Naive thymus-derived CD8-positive, alpha-beta T cell (primary cell): ENCODE results near the gene CCDC134. TPM values are rescaled to one million over a fixed set of nuclear protein-coding genes. Genes with fewer than 3 reads are reported as not detected.
A peak's percentile ranks its signal among the peaks of the same experiment; 100 is the strongest.

Experiments
- ATAC-seq, 2 donors: fragments of 150-1000 bp; cut with Tn5 transposase in 1 of 2; sonication (Bioruptor Pico), chemical (Tn5 transposase) in 1 of 2; 1 replicate in 1 of 2; 2 replicates in 1 of 2; pipeline ENCODE4 v1.10.0; 2021; ENCODE audit warnings: mild to moderate bottlenecking in 2 of 2, moderate library complexity in 2 of 2
- POLR2A ChIA-PET: fragments of 350-600 bp; sonication (Branson Sonifier 250); formaldehyde crosslinking; loops from one replicate; lab custom pipeline; 2021; ENCODE audit warnings: antibody characterized with exemption; lab: Charles Lee
- DNase-seq, 10 donors: peaks; one replicate each; pipeline versions ENCODE4 v3.0.0 to v3.0.0-alpha.2; 2020 to 2022
- H3K27ac Mint-ChIP-seq, 10 donors: one replicate each; pipeline ENCODE4 v1.8.0; 2020 to 2022; ENCODE audit warnings: mild to moderate bottlenecking in 10 of 10, mixed read lengths in 10 of 10, moderate library complexity in 4 of 10, inconsistent platforms in 1 of 10
- H3K27me3 Mint-ChIP-seq, 5 donors: one replicate each; pipeline ENCODE4 v1.8.0; 2021 to 2022; ENCODE audit warnings: mixed read lengths in 5 of 5
- H3K36me3 Mint-ChIP-seq, 3 donors: one replicate each; pipeline ENCODE4 v1.8.0; 2020 to 2022; ENCODE audit warnings: mixed read lengths in 3 of 3, mild to moderate bottlenecking in 2 of 3, inconsistent platforms in 1 of 3
- H3K4me1 Mint-ChIP-seq, 4 donors: one replicate each; pipeline ENCODE4 v1.8.0; 2021 to 2022; ENCODE audit warnings: mixed read lengths in 4 of 4
- H3K4me3 Mint-ChIP-seq, 10 donors: one replicate each; pipeline ENCODE4 v1.8.0; 2020 to 2022; ENCODE audit warnings: mild to moderate bottlenecking in 10 of 10, mixed read lengths in 10 of 10, moderate library complexity in 6 of 10, inconsistent platforms in 1 of 10
- H3K9me3 Mint-ChIP-seq, 9 donors: one replicate each; pipeline ENCODE4 v1.8.0; 2020 to 2022; ENCODE audit warnings: mixed read lengths in 9 of 9, mild to moderate bottlenecking in 3 of 9, inconsistent platforms in 1 of 9, moderate library complexity in 1 of 9
- polyA plus RNA-seq, 3 donors: library from polyadenylated mRNA; unstranded; fragments of 300-500 nt; fragmentation: Illumina TruSeq; gene quantifications; one replicate each; pipeline ENCODE4 v1.2.3, GENCODE V29; 2021
- total RNA-seq, 8 experiments: library from RNA in 2 of 8; stranded (reverse) in 2 of 8; gene quantifications; one replicate each; pipeline ENCODE4 v1.2.3 and lab custom pipeline; 2021 to 2026

CCDC134 gene
- total and polyA plus RNA-seq, 5 experiments from 2014 or later: 3.5 to 23.1 (median 5.6) TPM

- H3K27ac Mint-ChIP-seq: peak overlapping the region; percentile 3 to 84 (median 40)
These were observed 38.6 kb downstream of the CCDC134 start for GRCh38 chr22:41838842-41839618.

DNA sequence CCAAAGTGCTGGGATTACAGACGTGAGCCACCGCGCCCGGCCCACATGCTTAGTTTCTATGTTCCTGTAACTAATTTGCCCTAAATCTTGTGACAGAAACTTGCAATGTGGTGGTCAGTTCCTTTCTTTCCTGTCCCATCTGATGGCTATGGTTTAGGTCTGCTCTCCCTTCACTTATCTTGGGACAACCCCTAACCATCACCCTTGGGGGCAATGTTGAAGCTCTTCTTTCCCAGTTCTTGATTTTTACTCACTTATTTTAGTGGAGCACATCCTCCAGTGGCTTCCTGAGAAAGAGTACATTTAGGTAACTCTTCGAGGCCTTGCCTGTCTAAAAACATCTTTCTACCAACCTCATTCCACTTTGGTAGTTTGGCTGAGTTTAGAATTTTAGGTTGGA, 39.7 kb downstream of the CCDC134 start:
- DNase-seq: peak in 1 of 10 donors; percentile 9
- POLR2A ChIA-PET: no interaction called here
- Mint-ChIP-seq H3K27me3 (no peaks in the 10 kb centered on the region), H3K36me3 (peaks cover 0 to 25% (median 0%) of the 10 kb centered on the region in 3 donors), H3K9me3 (no peaks in the 10 kb centered on the region), H3K4me3 (no peak overlapping the region), H3K27ac (peak overlapping the region in 4 of 10 donors; percentile 5 to 66 (median 37)), H3K4me1 (peaks cover 23 to 70% (median 51%) of the 10 kb centered on the region in 4 donors)
- ATAC-seq: no peak

More at GRCh38 chr22:41838842-41839618, 38.6 kb downstream of the CCDC134 start:
- Mint-ChIP-seq H3K9me3 (no peaks in the 10 kb centered on the region), H3K36me3 (peaks cover 0 to 23% (median 0%) of the 10 kb centered on the region in 3 donors), H3K27me3 (no peaks in the 10 kb centered on the region), H3K4me3 (peak overlapping the region in 1 of 10 donors; percentile 0), H3K4me1 (peaks cover 21 to 68% (median 49%) of the 10 kb centered on the region in 4 donors)
- POLR2A ChIA-PET: interaction anchor here (0.7 kb wide), 1 partner anchor 57 kb away, joined by 3 read pairs; no protein-coding TSS in a partner anchor
- peak in 1 of 10 donors; percentile 27 for DNase-seq
- ATAC-seq: no peak

DNA sequence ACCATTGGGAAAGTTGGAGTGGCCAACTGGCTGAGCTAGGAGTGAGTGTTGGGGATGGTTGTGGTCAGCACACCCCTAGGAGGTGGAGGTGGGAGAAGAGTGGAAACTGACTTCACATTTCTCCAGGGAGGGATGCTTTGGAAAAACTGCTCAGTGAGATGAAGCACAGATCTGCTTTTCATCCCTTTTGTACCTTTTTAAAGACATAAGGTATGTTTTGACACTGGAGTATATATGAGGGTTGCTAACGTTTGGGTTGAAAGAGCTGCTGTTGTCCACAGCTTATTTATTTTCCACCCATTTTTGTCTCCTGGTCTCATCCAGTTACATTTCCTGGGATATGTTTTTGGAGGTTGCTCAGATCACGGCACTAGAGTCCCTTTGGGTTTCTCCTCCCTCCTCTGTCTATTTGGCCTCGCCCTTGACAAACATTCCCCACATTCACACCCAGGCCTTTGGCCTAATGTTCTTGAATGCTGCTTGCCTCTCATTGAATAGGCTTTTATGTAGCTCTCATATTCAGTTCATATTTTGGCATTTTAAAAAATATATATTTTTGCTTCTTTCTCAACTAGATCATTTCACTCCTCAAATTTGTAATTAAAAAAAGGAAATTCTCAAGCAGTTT, 40.7 kb downstream of the CCDC134 start:
- H3K36me3 Mint-ChIP-seq: peaks cover 0 to 21% (median 0%) of the 10 kb centered on the region in 3 donors
- ATAC-seq: no peak
- POLR2A ChIA-PET: interaction anchor here (1.0 kb wide), 2 partner anchors 8 to 10 kb away, joined by 3 read pairs; partner anchors contain the start of gene SREBF2
- H3K4me3 Mint-ChIP-seq: no peak overlapping the region
- peak overlapping the region in 3 of 10 donors; percentile 5 to 49 (median 31) for H3K27ac Mint-ChIP-seq
- no peaks in the 10 kb centered on the region for H3K9me3 Mint-ChIP-seq
- DNase-seq: peak in 1 of 10 donors; percentile 18
- peaks cover 29 to 75% (median 61%) of the 10 kb centered on the region in 4 donors for H3K4me1 Mint-ChIP-seq
- no peaks in the 10 kb centered on the region for H3K27me3 Mint-ChIP-seq

GRCh38 chr22:41842996-41843970, 42.8 kb downstream of the CCDC134 start:
- peak in 1 of 10 donors; percentile 14 for DNase-seq
- no peak for ATAC-seq
- Mint-ChIP-seq H3K9me3 (no peaks in the 10 kb centered on the region), H3K27ac (no peak overlapping the region), H3K27me3 (no peaks in the 10 kb centered on the region), H3K36me3 (peaks cover 0 to 13% (median 0%) of the 10 kb centered on the region in 3 donors), H3K4me3 (no peak overlapping the region), H3K4me1 (peaks cover 28 to 78% (median 63%) of the 10 kb centered on the region in 4 donors)
- POLR2A ChIA-PET: interaction anchor here (1.0 to 1.9 kb wide), 2 partner anchors 10 to 14 kb away, joined by 4 to 8 read pairs; partner anchors contain the start of gene SREBF2

GRCh38 chr22:41844036-41844435, 43.6 kb downstream of the CCDC134 start:
- Mint-ChIP-seq H3K4me3 (no peak overlapping the region), H3K9me3 (no peaks in the 10 kb centered on the region), H3K4me1 (peaks cover 25 to 77% (median 58%) of the 10 kb centered on the region in 4 donors), H3K36me3 (peaks cover 0 to 13% (median 0%) of the 10 kb centered on the region in 3 donors), H3K27ac (peak overlapping the region in 4 of 10 donors; percentile 1 to 37 (median 7)), H3K27me3 (no peaks in the 10 kb centered on the region)
- DNase-seq (peak in 1 of 10 donors; percentile 8), ATAC-seq (no peak)
- POLR2A ChIA-PET: interaction anchor here (1.9 kb wide), 1 partner anchor 11 kb away, joined by 8 read pairs; the partner anchor contains the start of gene SREBF2

- peaks cover 21 to 72% (median 53%) of the 10 kb centered on the region in 4 donors for H3K4me1 Mint-ChIP-seq
- ATAC-seq (no peak), DNase-seq (peak in 1 of 10 donors; percentile 13)
- H3K27ac Mint-ChIP-seq: peak overlapping the region in 1 of 10 donors; percentile 1
- peaks cover 0 to 14% (median 0%) of the 10 kb centered on the region in 3 donors for H3K36me3 Mint-ChIP-seq
- H3K4me3 Mint-ChIP-seq: no peak overlapping the region
- POLR2A ChIA-PET: interaction anchor here (3.9 kb wide), 1 partner anchor 12 kb away, joined by 13 read pairs; the partner anchor contains the start of gene SREBF2
- no peaks in the 10 kb centered on the region for H3K9me3 Mint-ChIP-seq
- H3K27me3 Mint-ChIP-seq: no peaks in the 10 kb centered on the region
These were observed 44.0 kb downstream of the CCDC134 start for GRCh38 chr22:41844513-41844912.

DNA sequence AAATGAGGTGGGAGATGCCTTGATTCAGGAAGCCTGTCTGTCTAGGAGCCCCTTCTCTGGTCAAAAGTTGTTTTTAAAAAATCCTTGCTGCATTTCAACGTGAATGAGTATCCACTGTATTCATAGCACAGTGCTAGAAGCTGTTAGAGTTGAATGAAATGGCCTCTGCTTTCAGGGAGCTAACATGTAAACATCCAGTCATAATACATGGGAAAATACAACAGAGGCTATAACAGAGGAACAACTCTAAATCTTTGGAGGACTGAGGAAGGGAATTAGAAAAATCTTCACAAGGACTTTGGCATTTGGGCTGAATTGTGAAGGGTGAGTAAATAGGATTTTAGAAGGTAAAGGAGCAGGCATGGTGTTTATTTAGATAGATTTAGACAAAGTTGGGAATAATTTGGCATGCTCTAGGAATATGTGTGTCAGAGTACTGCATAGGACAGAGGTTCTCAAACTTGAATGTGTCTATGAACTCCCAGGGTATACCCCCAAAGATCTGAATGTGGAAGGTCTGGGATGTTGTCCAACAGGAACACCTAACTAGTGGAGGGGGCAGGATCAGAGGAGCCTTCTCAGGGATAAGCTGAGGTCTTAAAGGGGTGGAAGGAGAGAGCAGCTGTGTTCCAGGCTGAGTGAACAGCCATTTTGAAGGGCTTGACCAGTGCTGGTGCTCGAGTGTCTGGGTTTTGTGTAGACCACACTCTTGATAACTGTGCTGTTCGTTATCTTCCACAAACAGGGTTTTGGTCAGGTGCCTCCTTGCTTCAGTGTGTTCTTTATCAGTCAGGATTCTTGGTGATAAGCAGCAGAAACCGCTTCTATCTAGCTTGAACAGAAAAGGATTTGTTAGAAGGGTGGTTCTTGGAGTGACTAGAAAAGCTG, 45.1 kb downstream of the CCDC134 start:
- Mint-ChIP-seq H3K36me3 (peaks cover 0 to 15% (median 0%) of the 10 kb centered on the region in 3 donors), H3K4me3 (no peak overlapping the region), H3K9me3 (no peaks in the 10 kb centered on the region), H3K27ac (peak overlapping the region in 6 of 10 donors; percentile 4 to 76 (median 41)), H3K27me3 (no peaks in the 10 kb centered on the region), H3K4me1 (peaks cover 19 to 65% (median 47%) of the 10 kb centered on the region in 4 donors)
- POLR2A ChIA-PET: interaction anchor here (1.0 to 3.9 kb wide), 2 partner anchors 12 to 13 kb away, joined by 4 to 13 read pairs; partner anchors contain the start of gene SREBF2
- no peak for ATAC-seq
- DNase-seq: no peak

DNA sequence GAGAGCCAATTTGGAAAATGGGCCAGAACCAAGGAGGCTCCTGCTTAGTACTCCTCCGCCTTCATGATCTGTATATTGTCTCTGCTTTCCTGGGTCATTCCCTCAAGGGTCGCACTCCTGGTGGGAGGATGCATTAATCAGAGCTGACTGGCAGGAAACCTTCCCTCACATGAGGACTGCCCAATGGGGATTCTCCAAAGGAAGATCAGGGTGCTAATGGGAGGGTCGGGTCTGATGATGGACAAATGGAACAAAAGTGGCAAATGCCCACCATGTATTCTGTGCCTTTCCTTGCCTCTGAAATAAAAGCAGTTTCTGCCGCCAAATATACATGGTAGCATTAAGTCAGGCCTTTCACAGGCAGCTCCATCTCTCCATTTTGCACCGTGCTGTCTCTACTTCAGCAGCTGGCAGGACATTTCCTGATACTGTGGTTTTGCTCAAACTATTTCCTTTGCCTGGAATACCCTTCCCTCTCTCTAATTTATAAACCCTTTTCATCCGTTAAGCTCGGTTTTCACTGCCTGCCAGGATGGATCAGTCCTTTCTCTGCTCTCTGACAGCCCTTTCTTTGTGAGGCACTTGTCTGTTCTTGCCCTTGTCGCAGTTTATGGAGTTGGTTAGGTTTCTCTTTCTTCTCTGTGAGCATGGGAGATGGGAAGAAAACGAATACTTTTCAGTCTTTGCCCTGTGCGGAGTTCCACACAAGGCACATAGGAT, 45.9 kb downstream of the CCDC134 start:
- H3K27ac Mint-ChIP-seq: peak overlapping the region in 5 of 10 donors; percentile 23 to 76 (median 44)
- POLR2A ChIA-PET: interaction anchor here (1.0 to 3.9 kb wide), 2 partner anchors 11 to 14 kb away, joined by 4 to 13 read pairs; partner anchors contain the start of gene SREBF2
- peaks cover 19 to 59% (median 42%) of the 10 kb centered on the region in 4 donors for H3K4me1 Mint-ChIP-seq
- H3K9me3 Mint-ChIP-seq: no peaks in the 10 kb centered on the region
- H3K27me3 Mint-ChIP-seq: no peaks in the 10 kb centered on the region
- H3K36me3 Mint-ChIP-seq: peaks cover 0 to 16% (median 0%) of the 10 kb centered on the region in 3 donors
- H3K4me3 Mint-ChIP-seq: no peak overlapping the region
- no peak for ATAC-seq
- DNase-seq: peak in 1 of 10 donors; percentile 53

DNA sequence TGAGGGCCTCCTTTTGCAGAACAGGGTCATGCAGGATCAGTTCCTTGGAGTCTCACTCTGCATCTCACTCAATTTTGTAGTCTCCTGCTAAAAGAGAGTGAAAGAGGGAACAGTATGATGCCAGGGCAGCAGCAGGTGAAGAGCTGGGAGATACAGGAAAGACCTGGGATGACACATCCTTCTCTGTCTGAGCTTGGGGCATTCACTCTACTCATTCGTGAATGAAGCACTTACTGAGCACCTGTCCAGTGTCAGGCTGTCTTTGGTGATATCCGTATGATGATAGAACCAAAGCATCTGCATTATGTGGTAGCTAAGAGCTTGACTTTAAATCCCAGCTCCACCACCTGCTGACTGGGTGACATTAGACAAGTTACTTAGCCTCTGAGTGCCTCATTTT, 46.8 kb downstream of the CCDC134 start:
- POLR2A ChIA-PET: interaction anchor here (3.9 kb wide), 1 partner anchor 15 kb away, joined by 13 read pairs; the partner anchor contains the start of gene SREBF2
- Mint-ChIP-seq H3K27me3 (no peaks in the 10 kb centered on the region), H3K9me3 (no peaks in the 10 kb centered on the region), H3K36me3 (peaks cover 0 to 16% (median 0%) of the 10 kb centered on the region in 3 donors), H3K4me3 (no peak overlapping the region), H3K4me1 (peaks cover 19 to 55% (median 42%) of the 10 kb centered on the region in 4 donors), H3K27ac (peak overlapping the region in 6 of 10 donors; percentile 21 to 45 (median 26))
- ATAC-seq: no peak
- peak in 1 of 10 donors; percentile 3 for DNase-seq

GRCh38 chr22:41848468-41848867, 48.0 kb downstream of the CCDC134 start:
- no peak overlapping the region for H3K4me3 Mint-ChIP-seq
- peaks cover 25 to 53% (median 43%) of the 10 kb centered on the region in 4 donors for H3K4me1 Mint-ChIP-seq
- POLR2A ChIA-PET: no interaction called here

More at GRCh38 chr22:41848468-41848867, 48.0 kb downstream of the CCDC134 start:
- H3K27ac Mint-ChIP-seq: peak overlapping the region in 1 of 10 donors; percentile 17
- no peaks in the 10 kb centered on the region for H3K9me3 Mint-ChIP-seq
- ATAC-seq (no peak), DNase-seq (peak in 1 of 10 donors; percentile 16)
- H3K36me3 Mint-ChIP-seq: peaks cover 0 to 12% (median 0%) of the 10 kb centered on the region in 3 donors
- no peaks in the 10 kb centered on the region for H3K27me3 Mint-ChIP-seq
